ENCODE data around the gene SCN5A. TPM values are rescaled to one million over a fixed set of nuclear protein-coding genes. Genes with fewer than 3 reads are reported as not detected.

SCN5A gene
- total and polyA plus RNA-seq, 2 experiments from 2014 or later, result 10.2 to 10.6 TPM

GRCh38 chr3:38690185-38690584 is 40.7 kb upstream of the SCN5A start:
- Histone ChIP-seq H3K4me1 (ENCODE audit: insufficient read depth) (no peaks in the 10 kb centered on the region), H3K4me2 (no peak overlapping the region), H3K27me3 (ENCODE audit: insufficient read depth) (no peaks in the 10 kb centered on the region), H2AFZ (no peak overlapping the region), H4K20me1 (replicated peaks; ENCODE audit: insufficient read depth) (no peaks in the 10 kb centered on the region), H3K9me2 (ENCODE audit: insufficient read depth) (no peaks in the 10 kb centered on the region), H3K27ac (ENCODE audit: low read depth) (no peak overlapping the region), H3K79me2 (replicated peaks; ENCODE audit: insufficient read depth) (no peaks in the 10 kb centered on the region), H3F3A (replicated peaks; ENCODE audit: low read depth) (no peaks in the 10 kb centered on the region), H3K4me3 (no peak overlapping the region), H3K36me3 (ENCODE audit: insufficient read depth) (no peaks in the 10 kb centered on the region)
- no peaks in the 10 kb centered on the region for H3K36me3 Mint-ChIP-seq (ENCODE audit: low read depth)
- H3K27me3 Mint-ChIP-seq (ENCODE audit: insufficient read depth, low read depth, poor library complexity), result no peaks in the 10 kb centered on the region
- no peak overlapping the region for H3K4me3 Mint-ChIP-seq
- TF ChIP-seq NANOG (IDR thresholded peaks at IDR 0.05; ENCODE audit: borderline replicate concordance) (no peak), EZH2phosphoT487 (IDR thresholded peaks at IDR 0.05; ENCODE audit: unreplicated experiment) (no peak), POLR2AphosphoS5 (IDR thresholded peaks at IDR 0.05; ENCODE audit: low read depth) (no peak), ZNF114 (CRISPR knock-in tag; IDR thresholded peaks at IDR 0.05) (no peak), STAT1 (IDR thresholded peaks at IDR 0.05; ENCODE audit: unreplicated experiment) (no peak), ZNF331 (CRISPR knock-in tag; IDR thresholded peaks at IDR 0.05; ENCODE audit: low read depth) (no peak), CREB1 (CRISPR knock-in tag; IDR thresholded peaks at IDR 0.05; ENCODE audit: low read depth) (no peak), JUNB (IDR thresholded peaks at IDR 0.05; ENCODE audit: unreplicated experiment) (no peak), EZH2 (IDR thresholded peaks at IDR 0.05; ENCODE audit: low read depth, unreplicated experiment) (no peak), CTCF (conservative IDR thresholded peaks at IDR 0.05; ENCODE audit: low read depth in 2 of 2) (no peak)
- TF ChIP-seq, protein P1, sequence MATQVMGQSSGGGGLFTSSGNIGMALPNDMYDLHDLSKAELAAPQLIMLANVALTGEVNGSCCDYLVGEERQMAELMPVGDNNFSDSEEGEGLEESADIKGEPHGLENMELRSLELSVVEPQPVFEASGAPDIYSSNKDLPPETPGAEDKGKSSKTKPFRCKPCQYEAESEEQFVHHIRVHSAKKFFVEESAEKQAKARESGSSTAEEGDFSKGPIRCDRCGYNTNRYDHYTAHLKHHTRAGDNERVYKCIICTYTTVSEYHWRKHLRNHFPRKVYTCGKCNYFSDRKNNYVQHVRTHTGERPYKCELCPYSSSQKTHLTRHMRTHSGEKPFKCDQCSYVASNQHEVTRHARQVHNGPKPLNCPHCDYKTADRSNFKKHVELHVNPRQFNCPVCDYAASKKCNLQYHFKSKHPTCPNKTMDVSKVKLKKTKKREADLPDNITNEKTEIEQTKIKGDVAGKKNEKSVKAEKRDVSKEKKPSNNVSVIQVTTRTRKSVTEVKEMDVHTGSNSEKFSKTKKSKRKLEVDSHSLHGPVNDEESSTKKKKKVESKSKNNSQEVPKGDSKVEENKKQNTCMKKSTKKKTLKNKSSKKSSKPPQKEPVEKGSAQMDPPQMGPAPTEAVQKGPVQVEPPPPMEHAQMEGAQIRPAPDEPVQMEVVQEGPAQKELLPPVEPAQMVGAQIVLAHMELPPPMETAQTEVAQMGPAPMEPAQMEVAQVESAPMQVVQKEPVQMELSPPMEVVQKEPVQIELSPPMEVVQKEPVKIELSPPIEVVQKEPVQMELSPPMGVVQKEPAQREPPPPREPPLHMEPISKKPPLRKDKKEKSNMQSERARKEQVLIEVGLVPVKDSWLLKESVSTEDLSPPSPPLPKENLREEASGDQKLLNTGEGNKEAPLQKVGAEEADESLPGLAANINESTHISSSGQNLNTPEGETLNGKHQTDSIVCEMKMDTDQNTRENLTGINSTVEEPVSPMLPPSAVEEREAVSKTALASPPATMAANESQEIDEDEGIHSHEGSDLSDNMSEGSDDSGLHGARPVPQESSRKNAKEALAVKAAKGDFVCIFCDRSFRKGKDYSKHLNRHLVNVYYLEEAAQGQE (IDR thresholded peaks at IDR 0.05; ENCODE audit: unreplicated experiment), result no peak
- TF ChIP-seq, protein P2, sequence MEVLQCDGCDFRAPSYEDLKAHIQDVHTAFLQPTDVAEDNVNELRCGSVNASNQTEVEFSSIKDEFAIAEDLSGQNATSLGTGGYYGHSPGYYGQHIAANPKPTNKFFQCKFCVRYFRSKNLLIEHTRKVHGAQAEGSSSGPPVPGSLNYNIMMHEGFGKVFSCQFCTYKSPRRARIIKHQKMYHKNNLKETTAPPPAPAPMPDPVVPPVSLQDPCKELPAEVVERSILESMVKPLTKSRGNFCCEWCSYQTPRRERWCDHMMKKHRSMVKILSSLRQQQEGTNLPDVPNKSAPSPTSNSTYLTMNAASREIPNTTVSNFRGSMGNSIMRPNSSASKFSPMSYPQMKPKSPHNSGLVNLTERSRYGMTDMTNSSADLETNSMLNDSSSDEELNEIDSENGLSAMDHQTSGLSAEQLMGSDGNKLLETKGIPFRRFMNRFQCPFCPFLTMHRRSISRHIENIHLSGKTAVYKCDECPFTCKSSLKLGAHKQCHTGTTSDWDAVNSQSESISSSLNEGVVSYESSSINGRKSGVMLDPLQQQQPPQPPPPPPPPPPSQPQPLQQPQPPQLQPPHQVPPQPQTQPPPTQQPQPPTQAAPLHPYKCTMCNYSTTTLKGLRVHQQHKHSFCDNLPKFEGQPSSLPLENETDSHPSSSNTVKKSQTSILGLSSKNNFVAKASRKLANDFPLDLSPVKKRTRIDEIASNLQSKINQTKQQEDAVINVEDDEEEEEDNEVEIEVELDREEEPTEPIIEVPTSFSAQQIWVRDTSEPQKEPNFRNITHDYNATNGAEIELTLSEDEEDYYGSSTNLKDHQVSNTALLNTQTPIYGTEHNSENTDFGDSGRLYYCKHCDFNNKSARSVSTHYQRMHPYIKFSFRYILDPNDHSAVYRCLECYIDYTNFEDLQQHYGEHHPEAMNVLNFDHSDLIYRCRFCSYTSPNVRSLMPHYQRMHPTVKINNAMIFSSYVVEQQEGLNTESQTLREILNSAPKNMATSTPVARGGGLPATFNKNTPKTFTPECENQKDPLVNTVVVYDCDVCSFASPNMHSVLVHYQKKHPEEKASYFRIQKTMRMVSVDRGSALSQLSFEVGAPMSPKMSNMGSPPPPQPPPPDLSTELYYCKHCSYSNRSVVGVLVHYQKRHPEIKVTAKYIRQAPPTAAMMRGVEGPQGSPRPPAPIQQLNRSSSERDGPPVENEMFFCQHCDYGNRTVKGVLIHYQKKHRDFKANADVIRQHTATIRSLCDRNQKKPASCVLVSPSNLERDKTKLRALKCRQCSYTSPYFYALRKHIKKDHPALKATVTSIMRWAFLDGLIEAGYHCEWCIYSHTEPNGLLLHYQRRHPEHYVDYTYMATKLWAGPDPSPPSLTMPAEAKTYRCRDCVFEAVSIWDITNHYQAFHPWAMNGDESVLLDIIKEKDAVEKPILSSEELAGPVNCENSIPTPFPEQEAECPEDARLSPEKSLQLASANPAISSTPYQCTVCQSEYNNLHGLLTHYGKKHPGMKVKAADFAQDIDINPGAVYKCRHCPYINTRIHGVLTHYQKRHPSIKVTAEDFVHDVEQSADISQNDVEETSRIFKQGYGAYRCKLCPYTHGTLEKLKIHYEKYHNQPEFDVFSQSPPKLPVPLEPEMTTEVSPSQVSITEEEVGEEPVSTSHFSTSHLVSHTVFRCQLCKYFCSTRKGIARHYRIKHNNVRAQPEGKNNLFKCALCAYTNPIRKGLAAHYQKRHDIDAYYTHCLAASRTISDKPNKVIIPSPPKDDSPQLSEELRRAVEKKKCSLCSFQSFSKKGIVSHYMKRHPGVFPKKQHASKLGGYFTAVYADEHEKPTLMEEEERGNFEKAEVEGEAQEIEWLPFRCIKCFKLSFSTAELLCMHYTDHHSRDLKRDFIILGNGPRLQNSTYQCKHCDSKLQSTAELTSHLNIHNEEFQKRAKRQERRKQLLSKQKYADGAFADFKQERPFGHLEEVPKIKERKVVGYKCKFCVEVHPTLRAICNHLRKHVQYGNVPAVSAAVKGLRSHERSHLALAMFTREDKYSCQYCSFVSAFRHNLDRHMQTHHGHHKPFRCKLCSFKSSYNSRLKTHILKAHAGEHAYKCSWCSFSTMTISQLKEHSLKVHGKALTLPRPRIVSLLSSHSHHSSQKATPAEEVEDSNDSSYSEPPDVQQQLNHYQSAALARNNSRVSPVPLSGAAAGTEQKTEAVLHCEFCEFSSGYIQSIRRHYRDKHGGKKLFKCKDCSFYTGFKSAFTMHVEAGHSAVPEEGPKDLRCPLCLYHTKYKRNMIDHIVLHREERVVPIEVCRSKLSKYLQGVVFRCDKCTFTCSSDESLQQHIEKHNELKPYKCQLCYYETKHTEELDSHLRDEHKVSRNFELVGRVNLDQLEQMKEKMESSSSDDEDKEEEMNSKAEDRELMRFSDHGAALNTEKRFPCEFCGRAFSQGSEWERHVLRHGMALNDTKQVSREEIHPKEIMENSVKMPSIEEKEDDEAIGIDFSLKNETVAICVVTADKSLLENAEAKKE (CRISPR knock-in tag; IDR thresholded peaks at IDR 0.05), result no peak
- TF ChIP-seq, protein P3, sequence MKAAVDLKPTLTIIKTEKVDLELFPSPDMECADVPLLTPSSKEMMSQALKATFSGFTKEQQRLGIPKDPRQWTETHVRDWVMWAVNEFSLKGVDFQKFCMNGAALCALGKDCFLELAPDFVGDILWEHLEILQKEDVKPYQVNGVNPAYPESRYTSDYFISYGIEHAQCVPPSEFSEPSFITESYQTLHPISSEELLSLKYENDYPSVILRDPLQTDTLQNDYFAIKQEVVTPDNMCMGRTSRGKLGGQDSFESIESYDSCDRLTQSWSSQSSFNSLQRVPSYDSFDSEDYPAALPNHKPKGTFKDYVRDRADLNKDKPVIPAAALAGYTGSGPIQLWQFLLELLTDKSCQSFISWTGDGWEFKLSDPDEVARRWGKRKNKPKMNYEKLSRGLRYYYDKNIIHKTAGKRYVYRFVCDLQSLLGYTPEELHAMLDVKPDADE (IDR thresholded peaks at IDR 0.05), result no peak
- no peaks in the 10 kb centered on the region for H3K9me3 Mint-ChIP-seq
- no peak for ATAC-seq
- no peak for DNase-seq (ENCODE audit: low spot score)
- H3K27ac Mint-ChIP-seq, result no peak overlapping the region
- peaks cover 2% of the 10 kb centered on the region; the same call in 2 of the 3 replicates for H3K4me1 Mint-ChIP-seq
